ENCODE data around the gene CSNK2A1.
"Not testable (repeated sequence)": the region's sequence is repeated elsewhere in the genome, so short reads cannot be mapped to it uniquely, and the experiment has no call there.

CSNK2A1 gene

GRCh38 chr20:496126-496696 is 47.4 kb downstream of the CSNK2A1 start:
- DNase-seq (ENCODE audit: low read depth in 2 of 3, low spot score in 1 of 3): no peak

- DNase-seq (ENCODE audit: low read depth in 2 of 3, low spot score in 1 of 3): no peak
These were observed 51.4 kb downstream of the CSNK2A1 start for GRCh38 chr20:492159-492558.

- DNase-seq (ENCODE audit: low read depth in 2 of 3, low spot score in 1 of 3): no peak
These were observed 55.9 kb downstream of the CSNK2A1 start for GRCh38 chr20:487655-488054.

- DNase-seq (ENCODE audit: low read depth in 2 of 3, low spot score in 1 of 3): no peak
These were observed 59.6 kb downstream of the CSNK2A1 start for GRCh38 chr20:483815-484644.

GRCh38 chr20:481167-481566 is 62.4 kb downstream of the CSNK2A1 start:
- DNase-seq (ENCODE audit: low read depth in 2 of 3, low spot score in 1 of 3): no peak

- no peak for DNase-seq (ENCODE audit: low read depth in 2 of 3, low spot score in 1 of 3)
These were observed 63.5 kb downstream of the CSNK2A1 start for GRCh38 chr20:480044-480443.

GRCh38 chr20:479487-479886 is 64.1 kb downstream of the CSNK2A1 start:
- no peak for DNase-seq (ENCODE audit: low read depth in 2 of 3, low spot score in 1 of 3)

- DNase-seq (ENCODE audit: low read depth in 2 of 3, low spot score in 1 of 3): peak in 1 of 3 donors; percentile 60
These were observed 64.6 kb downstream of the CSNK2A1 start for GRCh38 chr20:478949-479429.

- no peak for DNase-seq (ENCODE audit: low read depth in 2 of 3, low spot score in 1 of 3)
These were observed 65.3 kb downstream of the CSNK2A1 start for GRCh38 chr20:478010-478948.

- not testable (repeated sequence) for DNase-seq (ENCODE audit: low read depth in 2 of 3, low spot score in 1 of 3)
These were observed 66.9 kb downstream of the CSNK2A1 start for GRCh38 chr20:476561-477249.

- no peak for DNase-seq (ENCODE audit: low read depth in 2 of 3, low spot score in 1 of 3)
These were observed 67.9 kb downstream of the CSNK2A1 start for GRCh38 chr20:475463-476357.

- DNase-seq (ENCODE audit: low read depth in 2 of 3, low spot score in 1 of 3): no peak
These were observed 69.0 kb downstream of the CSNK2A1 start for GRCh38 chr20:474581-474980.

GRCh38 chr20:472889-473292 is 70.7 kb downstream of the CSNK2A1 start:
- DNase-seq (ENCODE audit: low read depth in 2 of 3, low spot score in 1 of 3): no peak

GRCh38 chr20:472137-472846 is 71.3 kb downstream of the CSNK2A1 start:
- DNase-seq (ENCODE audit: low read depth in 2 of 3, low spot score in 1 of 3): no peak

- no peak for DNase-seq (ENCODE audit: low read depth in 2 of 3, low spot score in 1 of 3)
These were observed 73.7 kb downstream of the CSNK2A1 start for GRCh38 chr20:469746-470490.

- DNase-seq (ENCODE audit: low read depth in 2 of 3, low spot score in 1 of 3): no peak
These were observed 75.8 kb downstream of the CSNK2A1 start for GRCh38 chr20:467755-468154.

GRCh38 chr20:462199-462991 is 81.2 kb downstream of the CSNK2A1 start, which contains the start of gene TBC1D20:
TSS of gene TBC1D20 (minus strand) at chr20:462533. CDS start at chr20:462405, 128 bp downstream.
- DNase-seq (ENCODE audit: low read depth in 2 of 3, low spot score in 1 of 3): peak; percentile 68 to 80 (median 68)

Measured in stimulated activated CD4-positive, alpha-beta T cell treated with anti-CD3 and anti-CD28 coated beads, Interleukin-12 subunit alpha, Interleukin-12 subunit beta, amount 100 ng/mL, for 48 hours (primary cell).